Activated CD4-positive, alpha-beta T cell treated with anti-CD3 and anti-CD28 coated beads for 4 hours (primary cell): Measurements from ENCODE around the gene CCHCR1.

Experiments
- DNase-seq, 2 donors: peaks; one replicate each; pipeline ENCODE4 v3.0.0-alpha.2; 2020

The CCHCR1 gene

GRCh38 chr6:31126396-31127175 is 31.0 kb downstream of the CCHCR1 start:
- DNase-seq = no peak

GRCh38 chr6:31125586-31126363 is 31.8 kb downstream of the CCHCR1 start:
- DNase-seq = no peak

GRCh38 chr6:31125162-31125561 is 32.4 kb downstream of the CCHCR1 start:
- no peak for DNase-seq

- DNase-seq = no peak
These were observed 34.6 kb downstream of the CCHCR1 start for GRCh38 chr6:31122791-31123706.

GRCh38 chr6:31121131-31121790 is 36.3 kb downstream of the CCHCR1 start:
- DNase-seq = no peak

- DNase-seq = no peak
These were observed 37.3 kb downstream of the CCHCR1 start, which contains the start of gene CDSN for GRCh38 chr6:31120151-31120915. Gene CDSN, minus strand, starts transcription at chr6:31120446. Its CDS starts 27 bp downstream, at chr6:31120419.

- DNase-seq = no peak
These were observed 39.4 kb downstream of the CCHCR1 start for GRCh38 chr6:31118178-31118577.

- no peak for DNase-seq
These were observed 40.8 kb downstream of the CCHCR1 start for GRCh38 chr6:31116661-31117385.

- no peak for DNase-seq
These were observed 41.6 kb downstream of the CCHCR1 start for GRCh38 chr6:31115941-31116560.

GRCh38 chr6:31114970-31115849 is 42.4 kb downstream of the CCHCR1 start:
- DNase-seq = no peak

- DNase-seq = no peak
These were observed 43.1 kb downstream of the CCHCR1 start, which contains the start of gene PSORS1C1 for GRCh38 chr6:31114541-31114878. Gene PSORS1C1, plus strand, starts transcription at chr6:31114800. Its CDS starts 14,833 bp downstream, at chr6:31129633.

- DNase-seq = no peak
These were observed 43.6 kb downstream of the CCHCR1 start for GRCh38 chr6:31113861-31114540.

GRCh38 chr6:31112478-31112877 is 45.1 kb downstream of the CCHCR1 start, which contains the start of gene C6orf15:
Gene C6orf15, minus strand, starts transcription at chr6:31112575. Its CDS starts 20 bp downstream, at chr6:31112555.
- DNase-seq = no peak

- no peak for DNase-seq
These were observed 45.9 kb downstream of the CCHCR1 start for GRCh38 chr6:31111712-31112111.

GRCh38 chr6:31110825-31111582 is 46.6 kb downstream of the CCHCR1 start:
- DNase-seq = no peak

- DNase-seq = no peak
These were observed 50.5 kb downstream of the CCHCR1 start for GRCh38 chr6:31107052-31107451.

GRCh38 chr6:31103136-31103535 is 54.5 kb downstream of the CCHCR1 start:
- DNase-seq = no peak

- DNase-seq = no peak
These were observed 59.1 kb downstream of the CCHCR1 start for GRCh38 chr6:31098449-31098938.
